ENCODE results near the gene TMPO.

The TMPO gene

GRCh38 chr12:98519257-98519907, 4.0 kb downstream of the TMPO start:
- peaks cover 52 to 85% (median 79%) of the 10 kb centered on the region in 11 experiments; a peak in 21 of 22 replicates for H4K20me1 ChIP-seq
- H3K4me2 ChIP-seq: peak overlapping the region; percentile 62 to 95 (median 88)
- H3K9me3 ChIP-seq (replicated peaks in 1 of 11): no peaks in the 10 kb centered on the region
- no peak for TF ChIP-seq Cebpa-rat (IDR thresholded peaks at IDR 0.05)
- peak overlapping the region; percentile 84 to 100 (median 96); a peak in 19 of 20 replicates for H3K4me3 ChIP-seq
- peaks cover 11 to 77% (median 50%) of the 10 kb centered on the region in 11 experiments for H3K36me3 ChIP-seq
- peaks cover 47 to 64% (median 57%) of the 10 kb centered on the region in 10 experiments for H3K4me1 ChIP-seq
- peak overlapping the region; percentile 60 to 100 (median 99); a peak in 21 of 22 replicates for H3K27ac ChIP-seq
- H3K27me3 ChIP-seq: no peaks in the 10 kb centered on the region
- peak overlapping the region; percentile 92 to 100 (median 98) for H3K9ac ChIP-seq

GRCh38 chr12:98530068-98530467, 14.7 kb downstream of the TMPO start:
- Histone ChIP-seq H4K20me1 (peaks cover 57 to 100% (median 97%) of the 10 kb centered on the region in 11 experiments; a peak in 21 of 22 replicates), H3K9ac (no peak overlapping the region), H3K4me3 (no peak overlapping the region), H3K9me3 (replicated peaks in 1 of 11) (no peaks in the 10 kb centered on the region), H3K27me3 (no peaks in the 10 kb centered on the region), H3K4me1 (peaks cover 5 to 34% (median 12%) of the 10 kb centered on the region in 10 experiments; a peak in 15 of 20 replicates), H3K4me2 (peak overlapping the region in 2 of 11 experiments; percentile 5 to 7; a peak in 1 of 22 replicates), H3K27ac (no peak overlapping the region), H3K36me3 (peaks cover 80 to 100% (median 99%) of the 10 kb centered on the region in 11 experiments)
- TF ChIP-seq Cebpa-rat (IDR thresholded peaks at IDR 0.05): no peak

GRCh38 chr12:98532687-98533304, 17.4 kb downstream of the TMPO start:
- Histone ChIP-seq H3K4me1 (peaks cover 0 to 22% (median 0%) of the 10 kb centered on the region in 10 experiments; a peak in 7 of 20 replicates), H3K4me2 (no peak overlapping the region), H3K9me3 (replicated peaks in 1 of 11) (no peaks in the 10 kb centered on the region), H3K27ac (no peak overlapping the region), H3K9ac (no peak overlapping the region), H3K4me3 (no peak overlapping the region), H3K36me3 (peaks cover 82 to 100% (median 99%) of the 10 kb centered on the region in 11 experiments), H3K27me3 (no peaks in the 10 kb centered on the region), H4K20me1 (peaks cover 37 to 100% (median 93%) of the 10 kb centered on the region in 11 experiments; a peak in 21 of 22 replicates)
- TF ChIP-seq Cebpa-rat (IDR thresholded peaks at IDR 0.05): no peak

GRCh38 chr12:98533723-98534251, 18.4 kb downstream of the TMPO start:
- Histone ChIP-seq H3K4me2 (no peak overlapping the region), H3K36me3 (peaks cover 85 to 100% (median 99%) of the 10 kb centered on the region in 11 experiments), H3K27me3 (no peaks in the 10 kb centered on the region), H3K4me1 (peaks cover 0 to 22% (median 0%) of the 10 kb centered on the region in 10 experiments; a peak in 7 of 20 replicates), H3K9ac (no peak overlapping the region; a peak in 1 of 22 replicates), H3K4me3 (no peak overlapping the region), H4K20me1 (peaks cover 35 to 100% (median 86%) of the 10 kb centered on the region in 11 experiments; a peak in 21 of 22 replicates), H3K27ac (no peak overlapping the region), H3K9me3 (replicated peaks in 1 of 11) (no peaks in the 10 kb centered on the region)
- no peak for TF ChIP-seq Cebpa-rat (IDR thresholded peaks at IDR 0.05)

GRCh38 chr12:98538031-98538430, 22.6 kb downstream of the TMPO start:
- no peaks in the 10 kb centered on the region for H3K4me1 ChIP-seq
- TF ChIP-seq Cebpa-rat (IDR thresholded peaks at IDR 0.05): no peak
- no peak overlapping the region for H3K9ac ChIP-seq
- no peaks in the 10 kb centered on the region for H3K27me3 ChIP-seq
- H3K4me2 ChIP-seq: no peak overlapping the region
- H3K4me3 ChIP-seq: no peak overlapping the region
- peaks cover 31 to 100% (median 91%) of the 10 kb centered on the region in 11 experiments; a peak in 21 of 22 replicates for H4K20me1 ChIP-seq
- H3K9me3 ChIP-seq (replicated peaks in 1 of 11): no peaks in the 10 kb centered on the region
- peaks cover 98 to 100% (median 100%) of the 10 kb centered on the region in 11 experiments for H3K36me3 ChIP-seq
- H3K27ac ChIP-seq: no peak overlapping the region

GRCh38 chr12:98543701-98544100, 28.3 kb downstream of the TMPO start:
- Histone ChIP-seq H3K36me3 (peaks cover 95 to 100% (median 100%) of the 10 kb centered on the region in 11 experiments), H3K4me2 (no peak overlapping the region), H3K4me1 (no peaks in the 10 kb centered on the region), H4K20me1 (peaks cover 28 to 94% (median 58%) of the 10 kb centered on the region in 11 experiments; a peak in 21 of 22 replicates), H3K9me3 (replicated peaks in 1 of 11) (no peaks in the 10 kb centered on the region), H3K4me3 (no peak overlapping the region), H3K27ac (no peak overlapping the region), H3K9ac (no peak overlapping the region), H3K27me3 (no peaks in the 10 kb centered on the region)
- TF ChIP-seq Cebpa-rat (IDR thresholded peaks at IDR 0.05): no peak

GRCh38 chr12:98544751-98545150, 29.4 kb downstream of the TMPO start:
- Histone ChIP-seq H3K27me3 (no peaks in the 10 kb centered on the region), H3K9ac (no peak overlapping the region), H4K20me1 (peaks cover 28 to 93% (median 49%) of the 10 kb centered on the region in 11 experiments; a peak in 21 of 22 replicates), H3K4me1 (no peaks in the 10 kb centered on the region), H3K27ac (no peak overlapping the region), H3K9me3 (replicated peaks in 1 of 11) (no peaks in the 10 kb centered on the region), H3K36me3 (peaks cover 96 to 100% (median 100%) of the 10 kb centered on the region in 11 experiments), H3K4me2 (no peak overlapping the region), H3K4me3 (no peak overlapping the region)
- TF ChIP-seq Cebpa-rat (IDR thresholded peaks at IDR 0.05): no peak

- Histone ChIP-seq H3K4me3 (no peak overlapping the region), H3K9me3 (replicated peaks in 1 of 11) (no peaks in the 10 kb centered on the region), H3K4me2 (no peak overlapping the region), H3K9ac (no peak overlapping the region), H3K36me3 (peaks cover 81 to 95% (median 89%) of the 10 kb centered on the region in 11 experiments), H3K27ac (no peak overlapping the region), H3K4me1 (peaks cover 0 to 13% (median 0%) of the 10 kb centered on the region in 10 experiments; a peak in 4 of 20 replicates), H4K20me1 (peaks cover 0 to 72% (median 11%) of the 10 kb centered on the region in 11 experiments; a peak in 11 of 22 replicates), H3K27me3 (no peaks in the 10 kb centered on the region)
- TF ChIP-seq Cebpa-rat (IDR thresholded peaks at IDR 0.05): no peak
Measured at GRCh38 chr12:98549371-98550110, 34.2 kb downstream of the TMPO start.

Measured in BLaER1 treated with 17β-estradiol and CSF1 and Interleukin-3, amounts not matched to agents 10 nM and 100 nM (cell line).